ENCODE results near the gene USP54. TPM values are rescaled to one million over a fixed set of nuclear protein-coding genes. Genes with fewer than 3 reads are reported as not detected.
"Not testable (repeated sequence)": the region's sequence is repeated elsewhere in the genome, so short reads cannot be mapped to it uniquely, and the experiment has no call there.

Gene USP54
- total RNA-seq, 1 donor from 2014 or later = 9.1 TPM

GRCh38 chr10:73625004-73625883 lies 34.1 kb upstream of the USP54 start:
- Mint-ChIP-seq H3K4me3 (ENCODE audit: unreplicated experiment) (peak overlapping the region; percentile 100), H3K27me3 (ENCODE audit: unreplicated experiment) (peaks cover 2% of the 10 kb centered on the region), H3K27ac (ENCODE audit: unreplicated experiment) (peak overlapping the region; percentile 81), H3K36me3 (ENCODE audit: unreplicated experiment) (no peaks in the 10 kb centered on the region), H3K9me3 (ENCODE audit: unreplicated experiment) (no peaks in the 10 kb centered on the region), H3K4me1 (ENCODE audit: low read depth, unreplicated experiment) (no peaks in the 10 kb centered on the region)
- no peak for TF ChIP-seq CTCF (IDR thresholded peaks at IDR 0.05; ENCODE audit: partially characterized antibody, unreplicated experiment)
- peak; percentile 38 for DNase-seq

DNA sequence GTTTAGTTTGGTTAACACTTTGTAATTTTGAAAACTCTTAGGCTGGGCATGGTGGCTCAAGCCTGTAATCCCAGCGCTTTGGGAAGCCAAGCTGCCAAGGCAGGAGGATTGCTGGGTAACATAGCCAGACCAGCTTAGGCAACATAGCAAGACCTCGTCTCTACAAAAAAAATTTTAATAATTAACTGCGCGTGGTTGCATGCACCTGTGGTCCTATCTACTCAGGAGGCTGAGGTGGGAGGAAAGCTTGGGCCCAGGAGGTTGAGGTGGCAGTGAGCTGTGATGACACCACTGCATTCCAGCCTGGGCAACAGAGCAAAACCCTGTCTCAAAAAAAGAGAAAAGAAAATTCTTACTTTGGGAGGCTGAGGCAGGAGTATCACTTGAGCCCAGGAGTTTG lies 31.9 kb upstream of the USP54 start:
- H3K27ac Mint-ChIP-seq (ENCODE audit: unreplicated experiment) = no peak overlapping the region
- DNase-seq = no peak
- H3K36me3 Mint-ChIP-seq (ENCODE audit: unreplicated experiment) = no peaks in the 10 kb centered on the region
- H3K4me3 Mint-ChIP-seq (ENCODE audit: unreplicated experiment) = no peak overlapping the region
- H3K9me3 Mint-ChIP-seq (ENCODE audit: unreplicated experiment) = no peaks in the 10 kb centered on the region
- no peak for TF ChIP-seq CTCF (IDR thresholded peaks at IDR 0.05; ENCODE audit: partially characterized antibody, unreplicated experiment)
- H3K27me3 Mint-ChIP-seq (ENCODE audit: unreplicated experiment) = peaks cover 2% of the 10 kb centered on the region
- no peaks in the 10 kb centered on the region for H3K4me1 Mint-ChIP-seq (ENCODE audit: low read depth, unreplicated experiment)

DNA sequence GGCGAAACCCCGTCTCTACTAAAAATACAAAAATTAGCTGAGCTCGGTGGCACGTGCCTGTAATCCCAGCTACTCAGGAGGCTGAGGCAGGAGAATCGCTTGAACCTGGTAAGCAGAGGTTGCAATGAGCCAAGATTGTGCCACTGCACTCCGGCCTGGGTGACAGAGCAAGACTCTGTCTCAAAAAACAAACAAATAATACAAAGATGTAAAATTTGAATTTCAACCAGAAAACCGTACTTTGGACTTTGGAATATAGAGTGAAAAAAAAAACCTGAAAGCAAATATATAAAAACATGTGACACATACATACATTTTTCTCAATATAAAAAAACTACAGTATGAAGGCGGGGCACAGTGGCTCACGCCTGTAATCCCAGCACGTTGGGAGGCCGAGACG lies 29.8 kb upstream of the USP54 start:
- H3K4me1 Mint-ChIP-seq (ENCODE audit: low read depth, unreplicated experiment); H3K36me3 Mint-ChIP-seq (ENCODE audit: unreplicated experiment); H3K27ac Mint-ChIP-seq (ENCODE audit: unreplicated experiment); DNase-seq; H3K27me3 Mint-ChIP-seq (ENCODE audit: unreplicated experiment); H3K4me3 Mint-ChIP-seq (ENCODE audit: unreplicated experiment); H3K9me3 Mint-ChIP-seq (ENCODE audit: unreplicated experiment): not testable (repeated sequence)

GRCh38 chr10:73617143-73617542 lies 26.0 kb upstream of the USP54 start:
- DNase-seq; H3K27ac Mint-ChIP-seq (ENCODE audit: unreplicated experiment); H3K4me1 Mint-ChIP-seq (ENCODE audit: low read depth, unreplicated experiment); H3K4me3 Mint-ChIP-seq (ENCODE audit: unreplicated experiment); H3K27me3 Mint-ChIP-seq (ENCODE audit: unreplicated experiment); H3K36me3 Mint-ChIP-seq (ENCODE audit: unreplicated experiment); H3K9me3 Mint-ChIP-seq (ENCODE audit: unreplicated experiment): not testable (repeated sequence)

- Mint-ChIP-seq H3K4me3 (ENCODE audit: unreplicated experiment) (no peak overlapping the region), H3K27ac (ENCODE audit: unreplicated experiment) (no peak overlapping the region), H3K27me3 (ENCODE audit: unreplicated experiment) (no peaks in the 10 kb centered on the region), H3K9me3 (ENCODE audit: unreplicated experiment) (no peaks in the 10 kb centered on the region), H3K36me3 (ENCODE audit: unreplicated experiment) (no peaks in the 10 kb centered on the region), H3K4me1 (ENCODE audit: low read depth, unreplicated experiment) (no peaks in the 10 kb centered on the region)
- no peak for DNase-seq
- TF ChIP-seq CTCF (IDR thresholded peaks at IDR 0.05; ENCODE audit: partially characterized antibody, unreplicated experiment) = no peak
Observed at GRCh38 chr10:73614720-73615119, 23.6 kb upstream of the USP54 start.

DNA sequence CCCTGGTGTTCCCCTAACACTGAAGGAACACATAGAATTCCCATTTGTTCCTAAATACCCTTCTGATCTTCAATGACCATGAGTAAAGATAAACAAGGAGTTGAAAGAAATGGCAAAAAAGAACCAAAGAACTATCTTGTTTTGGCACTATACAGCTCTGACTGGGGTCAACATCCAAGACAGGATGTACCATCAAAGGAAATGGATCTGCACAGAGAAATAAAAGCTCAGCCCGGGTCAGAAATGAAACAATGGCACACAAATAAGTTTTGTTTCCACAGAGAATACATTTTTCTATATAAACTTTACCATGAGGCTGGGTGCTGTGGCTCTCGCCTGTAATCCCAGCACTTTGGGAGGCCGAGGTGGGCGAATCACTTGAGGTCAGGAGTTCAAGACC lies 18.0 kb upstream of the USP54 start:
- no peak for TF ChIP-seq CTCF (IDR thresholded peaks at IDR 0.05; ENCODE audit: partially characterized antibody, unreplicated experiment)
- Mint-ChIP-seq H3K9me3 (ENCODE audit: unreplicated experiment) (no peaks in the 10 kb centered on the region), H3K4me3 (ENCODE audit: unreplicated experiment) (no peak overlapping the region), H3K27me3 (ENCODE audit: unreplicated experiment) (no peaks in the 10 kb centered on the region), H3K27ac (ENCODE audit: unreplicated experiment) (no peak overlapping the region), H3K4me1 (ENCODE audit: low read depth, unreplicated experiment) (no peaks in the 10 kb centered on the region), H3K36me3 (ENCODE audit: unreplicated experiment) (no peaks in the 10 kb centered on the region)
- DNase-seq = no peak
